SK-N-MC (cell line): ENCODE data around the gene ZC3H12C.
"Not testable (repeated sequence)": the region's sequence is repeated elsewhere in the genome, so short reads cannot be mapped to it uniquely, and the experiment has no call there.

Experiments
- DNase-seq: peaks from one replicate; pipeline ENCODE4 v3.0.0-alpha.2; 2011; ENCODE audit warnings: low read depth, low spot score
- H3K27ac ChIP-seq: fragments of 200-600 bp; sonication (generic); 2 replicates; pipeline ENCODE4 v1.5.1; 2016; ENCODE audit warnings: mixed run types
- H3K36me3 ChIP-seq: fragments of 200-600 bp; sonication (generic); 2 replicates; pipeline ENCODE4 v1.6.1; 2017; ENCODE audit warnings: antibody characterized with exemption, low read length, mixed read lengths; ENCODE audit not compliant: insufficient read depth
- H3K4me3 ChIP-seq: fragments of 200-600 bp; sonication (generic); 2 replicates; pipeline ENCODE4 v1.5.1; 2016
- H3K9ac ChIP-seq: fragments of 200-600 bp; sonication (generic); 2 replicates; pipeline ENCODE4 v1.8.0; 2017; ENCODE audit warnings: mixed run types, mixed read lengths; ENCODE audit not compliant: insufficient read length
- H3K9me3 ChIP-seq: fragments of 200-600 bp; sonication (generic); 2 replicates; pipeline ENCODE4 v1.6.1; 2017; ENCODE audit warnings: low read depth, mild to moderate bottlenecking, antibody characterized with exemption, low read length, moderate library complexity, mixed read lengths
- EZH2 ChIP-seq: fragments of 200-600 bp; sonication (generic); IDR thresholded peaks from one replicate; pipeline ENCODE4 v1.6.1; 2017; ENCODE audit warnings: antibody characterized with exemption
- FOXP2 ChIP-seq: optimal IDR thresholded peaks from 2 replicates; pipeline ENCODE3; 2011; ENCODE audit warnings: mild to moderate bottlenecking, moderate library complexity; ENCODE audit not compliant: insufficient read depth; ENCODE audit errors: extremely low read length, control extremely low read depth
- POLR2AphosphoS5 ChIP-seq: IDR thresholded peaks from 2 replicates; pipeline ENCODE4 v1.6.1; 2012; ENCODE audit warnings: mild to moderate bottlenecking, low read depth, low read length, borderline replicate concordance

ZC3H12C gene

GRCh38 chr11:110198031-110198729, 105.0 kb downstream of the ZC3H12C start:
- Histone ChIP-seq H3K27ac (no peak overlapping the region), H3K4me3 (no peak overlapping the region), H3K36me3 (no peaks in the 10 kb centered on the region), H3K9me3 (no peaks in the 10 kb centered on the region), H3K9ac (no peak overlapping the region)
- TF ChIP-seq EZH2 (no peak), FOXP2 (no peak), POLR2AphosphoS5 (no peak)
- DNase-seq = no peak

GRCh38 chr11:110199184-110199981, 106.2 kb downstream of the ZC3H12C start:
- Histone ChIP-seq H3K27ac (no peak overlapping the region), H3K9ac (no peak overlapping the region), H3K4me3 (no peak overlapping the region), H3K36me3 (no peaks in the 10 kb centered on the region), H3K9me3 (no peaks in the 10 kb centered on the region)
- TF ChIP-seq FOXP2 (no peak), POLR2AphosphoS5 (no peak), EZH2 (no peak)
- DNase-seq = no peak

- Histone ChIP-seq H3K36me3 (no peaks in the 10 kb centered on the region), H3K9me3 (no peaks in the 10 kb centered on the region), H3K27ac (peak overlapping the region; percentile 57), H3K4me3 (no peak overlapping the region), H3K9ac (peak overlapping the region; percentile 58)
- DNase-seq = no peak
- TF ChIP-seq POLR2AphosphoS5 (no peak), EZH2 (no peak), FOXP2 (no peak)
These were observed 107.0 kb downstream of the ZC3H12C start for GRCh38 chr11:110200241-110200640.

GRCh38 chr11:110200836-110201235, 107.6 kb downstream of the ZC3H12C start:
- Histone ChIP-seq H3K9ac (peak overlapping the region; percentile 58), H3K4me3 (no peak overlapping the region), H3K9me3 (no peaks in the 10 kb centered on the region), H3K27ac (peak overlapping the region; percentile 57; the same call in 1 of the 2 replicates), H3K36me3 (no peaks in the 10 kb centered on the region)
- no peak for TF ChIP-seq FOXP2
- no peak for TF ChIP-seq EZH2
- TF ChIP-seq POLR2AphosphoS5 = no peak
- no peak for DNase-seq

- Histone ChIP-seq H3K27ac (peak overlapping the region; percentile 49; the same call in 1 of the 2 replicates), H3K9me3 (no peaks in the 10 kb centered on the region), H3K36me3 (no peaks in the 10 kb centered on the region), H3K9ac (no peak overlapping the region), H3K4me3 (no peak overlapping the region)
- no peak for TF ChIP-seq EZH2
- TF ChIP-seq POLR2AphosphoS5 = no peak
- no peak for TF ChIP-seq FOXP2
- no peak for DNase-seq
These were observed 113.9 kb downstream of the ZC3H12C start for GRCh38 chr11:110207123-110207522.

GRCh38 chr11:110208678-110209312, 115.6 kb downstream of the ZC3H12C start:
- not testable (repeated sequence) for H3K36me3 ChIP-seq, H3K9ac ChIP-seq, H3K4me3 ChIP-seq, H3K9me3 ChIP-seq, DNase-seq
- peak overlapping the region; percentile 49; the same call in 1 of the 2 replicates for H3K27ac ChIP-seq

GRCh38 chr11:110209313-110209694, 116.1 kb downstream of the ZC3H12C start:
- H3K9me3 ChIP-seq, H3K27ac ChIP-seq, DNase-seq, H3K36me3 ChIP-seq, H3K9ac ChIP-seq, H3K4me3 ChIP-seq: not testable (repeated sequence)

GRCh38 chr11:110217223-110217877, 124.2 kb downstream of the ZC3H12C start:
- peaks cover 14% of the 10 kb centered on the region for H3K36me3 ChIP-seq
- H3K4me3 ChIP-seq = no peak overlapping the region
- DNase-seq = no peak
- no peak for TF ChIP-seq FOXP2
- no peak for TF ChIP-seq EZH2
- no peak; the same call in 1 of the 2 replicates for TF ChIP-seq POLR2AphosphoS5
- no peak overlapping the region for H3K9ac ChIP-seq
- no peaks in the 10 kb centered on the region for H3K9me3 ChIP-seq
- 0 out of 2 replicates have a peak overlapping the region, but pooled peaks have one; percentile 7 for H3K27ac ChIP-seq
